Left lung (tissue), 10 donors: ENCODE results near the gene FZD10. TPM values are rescaled to one million over a fixed set of nuclear protein-coding genes. Genes with fewer than 3 reads are reported as not detected.

Experiments used
- ATAC-seq: fragments of 200-7000 bp; cut with Tn5 transposase; one replicate; pipeline ENCODE4 v1.9.1; 2020; ENCODE audit warnings: moderate library complexity
- DNase-seq, 4 donors: peaks; one replicate each; pipeline ENCODE4 v3.0.0-alpha.2; 2013 to 2020
- H3K27ac ChIP-seq, 2 donors: fragments of 200-600 bp; sonication (generic) in 1 of 2; one replicate each; pipeline versions ENCODE4 v1.5.0 to v1.8.0; 2020 to 2021
- H3K27me3 ChIP-seq, 2 donors: fragments of 200-600 bp; sonication (generic) in 1 of 2; one replicate each; pipeline versions ENCODE4 v1.5.0 to v1.8.0; 2020 to 2021
- H3K36me3 ChIP-seq, 2 donors: fragments of 200-600 bp; sonication (generic) in 1 of 2; one replicate each; pipeline versions ENCODE4 v1.5.0 to v1.8.0; 2020 to 2021
- H3K4me1 ChIP-seq, 2 donors: fragments of 200-600 bp; one replicate each; pipeline ENCODE4 v1.8.0; 2021
- H3K4me3 ChIP-seq, 2 donors: fragments of 200-600 bp; sonication (generic) in 1 of 2; one replicate each; pipeline versions ENCODE4 v1.5.0 to v1.8.0; 2020 to 2021; ENCODE audit warnings: mild to moderate bottlenecking in 1 of 2
- H3K9me3 ChIP-seq, 2 donors: fragments of 200-600 bp; sonication (generic) in 1 of 2; one replicate each; pipeline versions ENCODE4 v1.5.0 to v1.8.0; 2020 to 2021
- intact Hi-C, 2 donors: fragments of 100-400 bp; cut with DNase I; formaldehyde crosslinking; loops; one replicate each; pipeline versions ENCODE4 v1.11.2 to v1.14.2; 2022
- polyA plus RNA-seq, 6 donors: library from polyadenylated mRNA; unstranded; fragments of 120-200 nt; gene quantifications; one replicate each; pipeline ENCODE4 v1.2.1, GENCODE V29; 2013; ENCODE audit not compliant: insufficient read length in 6 of 6
- total RNA-seq, 2 donors: library from RNA; stranded (reverse); fragmentation: NEBNext Ultra II Directional; extraction: Animal tissue kit (Norgen Biotek cat#: 25700); gene quantifications; one replicate each; pipeline ENCODE4 v1.2.1, GENCODE V29; 2021
- TF ChIP-seq, protein P1 (sequence below), 2 donors: fragments of 200-600 bp; sonication (generic) in 1 of 2; IDR thresholded peaks; one replicate each; pipeline versions ENCODE4 v1.5.0 to v1.8.0; 2021; ENCODE audit warnings: antibody characterized with exemption in 2 of 2
- donor health status: DM: no; HTN: yes; CAD: no.
- donor health status: DM: no; HTN: no; CAD: no.

The FZD10 gene
- total and polyA plus RNA-seq, 8 donors: 0.58 to 1.2 (median 0.89) TPM

- H3K27ac ChIP-seq: no peak overlapping the region
- peaks cover 0 to 3% of the 10 kb centered on the region in 2 donors for H3K9me3 ChIP-seq
- ATAC-seq (no peak), DNase-seq (peak in 1 of 4 donors; percentile 6)
- TF ChIP-seq, protein P1, sequence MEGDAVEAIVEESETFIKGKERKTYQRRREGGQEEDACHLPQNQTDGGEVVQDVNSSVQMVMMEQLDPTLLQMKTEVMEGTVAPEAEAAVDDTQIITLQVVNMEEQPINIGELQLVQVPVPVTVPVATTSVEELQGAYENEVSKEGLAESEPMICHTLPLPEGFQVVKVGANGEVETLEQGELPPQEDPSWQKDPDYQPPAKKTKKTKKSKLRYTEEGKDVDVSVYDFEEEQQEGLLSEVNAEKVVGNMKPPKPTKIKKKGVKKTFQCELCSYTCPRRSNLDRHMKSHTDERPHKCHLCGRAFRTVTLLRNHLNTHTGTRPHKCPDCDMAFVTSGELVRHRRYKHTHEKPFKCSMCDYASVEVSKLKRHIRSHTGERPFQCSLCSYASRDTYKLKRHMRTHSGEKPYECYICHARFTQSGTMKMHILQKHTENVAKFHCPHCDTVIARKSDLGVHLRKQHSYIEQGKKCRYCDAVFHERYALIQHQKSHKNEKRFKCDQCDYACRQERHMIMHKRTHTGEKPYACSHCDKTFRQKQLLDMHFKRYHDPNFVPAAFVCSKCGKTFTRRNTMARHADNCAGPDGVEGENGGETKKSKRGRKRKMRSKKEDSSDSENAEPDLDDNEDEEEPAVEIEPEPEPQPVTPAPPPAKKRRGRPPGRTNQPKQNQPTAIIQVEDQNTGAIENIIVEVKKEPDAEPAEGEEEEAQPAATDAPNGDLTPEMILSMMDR (IDR thresholded peaks at IDR 0.05): no peak
- H3K27me3 ChIP-seq: peaks cover 0 to 23% of the 10 kb centered on the region in 2 donors
- no peak overlapping the region for H3K4me3 ChIP-seq
- intact Hi-C loops: no loop called here
- no peaks in the 10 kb centered on the region for H3K36me3 ChIP-seq
- H3K4me1 ChIP-seq: no peaks in the 10 kb centered on the region
These were observed 40.9 kb downstream of the FZD10 start for GRCh38 chr12:130203151-130203550.

DNA sequence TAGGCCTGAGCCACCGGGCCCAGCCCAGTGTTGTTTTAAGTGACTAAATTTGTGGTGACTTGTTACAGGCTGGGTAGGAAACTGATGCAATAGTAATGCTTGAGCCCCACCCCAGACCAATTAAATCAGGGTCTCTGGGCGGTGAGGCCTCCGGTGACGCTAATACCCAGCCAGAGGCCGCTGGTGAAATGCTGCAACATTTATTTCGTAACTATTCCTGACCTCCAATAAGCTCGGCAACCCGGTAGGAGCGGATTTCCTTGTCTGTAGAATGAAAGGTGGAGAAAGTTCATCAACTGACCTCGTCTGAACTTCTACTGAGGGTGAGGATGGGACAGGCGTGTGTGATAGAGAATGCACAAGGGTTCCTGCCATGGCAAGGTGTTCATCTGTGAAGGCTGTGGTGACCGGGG is 42.3 kb downstream of the FZD10 start:
- Histone ChIP-seq H3K9me3 (peaks cover 0 to 3% of the 10 kb centered on the region in 2 donors), H3K4me3 (no peak overlapping the region), H3K4me1 (no peaks in the 10 kb centered on the region), H3K27me3 (peaks cover 0 to 9% of the 10 kb centered on the region in 2 donors), H3K27ac (no peak overlapping the region), H3K36me3 (no peaks in the 10 kb centered on the region)
- ATAC-seq (no peak), DNase-seq (no peak)
- TF ChIP-seq, protein P1 (IDR thresholded peaks at IDR 0.05): no peak
- intact Hi-C loops: no loop called here

- Histone ChIP-seq H3K4me1 (no peaks in the 10 kb centered on the region), H3K4me3 (no peak overlapping the region), H3K27ac (no peak overlapping the region), H3K9me3 (peaks cover 0 to 3% of the 10 kb centered on the region in 2 donors), H3K36me3 (no peaks in the 10 kb centered on the region), H3K27me3 (peaks cover 0 to under 1% of the 10 kb centered on the region in 2 donors)
- intact Hi-C loops: no loop called here
- ATAC-seq: no peak
- TF ChIP-seq, protein P1 (IDR thresholded peaks at IDR 0.05): no peak
- no peak for DNase-seq
These were observed 43.2 kb downstream of the FZD10 start for GRCh38 chr12:130205495-130205894.

DNA sequence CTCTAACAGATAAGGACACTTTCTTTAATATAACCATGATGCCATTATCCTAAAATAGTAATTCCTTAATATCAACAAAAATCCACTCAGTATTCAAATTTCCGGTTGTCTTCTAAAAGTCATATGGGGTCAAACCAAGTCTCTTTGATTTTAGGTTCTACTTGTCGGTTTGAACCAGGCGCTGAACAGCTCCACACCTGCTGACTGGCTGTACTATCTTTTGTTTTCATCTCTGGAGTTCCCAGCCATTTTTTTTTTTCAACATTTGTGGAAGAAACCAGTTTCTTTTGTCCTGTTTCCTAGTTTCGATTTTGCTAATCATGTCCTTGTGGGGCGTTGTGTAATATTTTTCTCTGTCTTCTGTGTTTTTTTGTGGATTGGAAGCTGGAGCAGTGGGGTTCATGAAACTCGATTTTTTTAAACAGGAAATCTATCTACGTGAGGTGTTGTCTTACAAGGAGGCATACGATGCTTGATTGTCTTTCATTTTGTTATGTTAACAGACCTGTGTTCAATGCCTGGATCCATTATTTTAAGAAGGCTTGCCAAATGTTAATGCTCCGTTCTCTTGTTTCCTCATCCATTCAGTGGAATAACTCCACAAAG is 50.2 kb downstream of the FZD10 start:
- intact Hi-C loops: no loop called here
- Histone ChIP-seq H3K27me3 (peaks cover 0 to 21% of the 10 kb centered on the region in 2 donors), H3K4me3 (no peak overlapping the region), H3K36me3 (no peaks in the 10 kb centered on the region), H3K4me1 (no peaks in the 10 kb centered on the region), H3K9me3 (peaks cover 0 to 3% of the 10 kb centered on the region in 2 donors), H3K27ac (no peak overlapping the region)
- ATAC-seq (no peak), DNase-seq (no peak)
- TF ChIP-seq, protein P1 (IDR thresholded peaks at IDR 0.05): no peak

DNA sequence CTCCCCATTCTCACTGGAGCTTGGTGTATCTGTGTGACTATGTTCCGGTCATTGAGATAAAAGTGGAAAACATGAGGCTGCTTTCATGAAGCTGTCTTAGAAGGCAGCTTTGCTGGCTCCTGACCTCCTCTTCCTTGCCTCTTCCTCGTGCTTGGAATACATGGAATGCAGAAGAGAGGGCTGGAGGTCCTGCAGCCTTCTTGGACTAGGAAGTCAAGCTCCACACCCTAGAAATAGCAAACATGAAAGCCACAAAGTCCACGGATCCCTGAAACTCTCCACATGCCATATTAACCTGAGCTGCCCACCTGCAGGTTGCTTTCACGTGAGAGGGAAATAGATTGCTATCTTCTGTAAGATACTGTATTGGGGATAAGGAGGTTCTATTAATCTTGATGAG is 51.0 kb downstream of the FZD10 start:
- H3K27ac ChIP-seq: no peak overlapping the region
- intact Hi-C loops: no loop called here
- TF ChIP-seq, protein P1 (IDR thresholded peaks at IDR 0.05): no peak
- no peaks in the 10 kb centered on the region for H3K36me3 ChIP-seq
- peaks cover 0 to 3% of the 10 kb centered on the region in 2 donors for H3K9me3 ChIP-seq
- peaks cover 0 to 22% of the 10 kb centered on the region in 2 donors for H3K27me3 ChIP-seq
- no peak overlapping the region for H3K4me3 ChIP-seq
- no peak for DNase-seq
- no peak for ATAC-seq
- H3K4me1 ChIP-seq: no peaks in the 10 kb centered on the region
